GM19351 (cell line): Measurements from ENCODE around the gene RBMS1.
"Not testable (repeated sequence)": the region's sequence is repeated elsewhere in the genome, so short reads cannot be mapped to it uniquely, and the experiment has no call there.

Experiments used
- ATAC-seq: cut with Tn5 transposase; IDR thresholded peaks from one replicate; pipeline ENCODE4 v1.9.1; 2021; ENCODE audit warnings: mild to moderate bottlenecking, moderate library complexity; ENCODE audit not compliant: unreplicated experiment

The RBMS1 gene

GRCh38 chr2:160473468-160474318 lies 19.9 kb downstream of the RBMS1 start:
- no peak for ATAC-seq

GRCh38 chr2:160472839-160473251 lies 20.8 kb downstream of the RBMS1 start:
- no peak for ATAC-seq

GRCh38 chr2:160471950-160472349 lies 21.7 kb downstream of the RBMS1 start:
- ATAC-seq = no peak

GRCh38 chr2:160469621-160470204 lies 23.9 kb downstream of the RBMS1 start:
- ATAC-seq = no peak

DNA sequence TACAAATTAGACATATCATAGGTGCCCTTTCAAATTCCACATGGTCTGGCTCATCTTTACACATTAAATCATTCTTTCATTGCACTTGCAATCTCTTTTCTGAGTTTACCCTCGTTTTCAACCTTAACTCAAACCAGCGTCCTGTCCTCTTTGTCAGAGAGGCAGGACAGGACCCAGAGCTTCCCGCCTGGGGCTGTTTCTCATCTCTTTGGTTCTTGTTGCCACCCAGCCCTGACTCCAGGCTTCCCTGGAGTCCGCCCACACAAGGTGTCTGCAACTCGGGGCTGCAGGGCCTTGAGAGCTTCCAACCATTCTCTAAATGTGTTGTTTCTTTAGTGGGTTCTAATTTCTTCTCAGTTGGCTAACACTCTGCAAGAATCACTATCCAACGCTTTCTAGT lies 24.4 kb downstream of the RBMS1 start:
- ATAC-seq = no peak

GRCh38 chr2:160467086-160467485 lies 26.5 kb downstream of the RBMS1 start:
- no peak for ATAC-seq

- ATAC-seq = no peak
Observed at GRCh38 chr2:160465406-160465805, 28.2 kb downstream of the RBMS1 start.

DNA sequence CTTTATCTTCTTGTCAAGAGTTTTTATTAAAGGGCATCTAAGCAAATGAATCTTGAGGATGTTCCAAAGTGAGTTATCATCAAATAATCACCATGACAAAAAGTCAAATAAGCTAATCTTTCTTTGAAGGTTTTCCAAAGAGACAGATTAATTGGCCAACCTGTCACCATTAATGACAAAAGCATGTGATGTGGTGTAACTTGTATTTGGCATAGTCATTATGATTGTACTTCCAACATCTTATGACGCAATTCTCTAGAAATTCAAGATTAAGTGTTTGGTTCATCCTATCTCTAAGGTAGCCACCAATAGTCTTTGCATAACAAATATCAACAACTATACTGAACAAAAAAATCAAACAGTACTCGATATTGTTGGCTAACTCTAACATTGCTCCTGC lies 28.6 kb downstream of the RBMS1 start:
- no peak for ATAC-seq

GRCh38 chr2:160464017-160464416 lies 29.6 kb downstream of the RBMS1 start:
- ATAC-seq = no peak

- ATAC-seq = no peak
Observed at GRCh38 chr2:160463245-160463644, 30.4 kb downstream of the RBMS1 start.

DNA sequence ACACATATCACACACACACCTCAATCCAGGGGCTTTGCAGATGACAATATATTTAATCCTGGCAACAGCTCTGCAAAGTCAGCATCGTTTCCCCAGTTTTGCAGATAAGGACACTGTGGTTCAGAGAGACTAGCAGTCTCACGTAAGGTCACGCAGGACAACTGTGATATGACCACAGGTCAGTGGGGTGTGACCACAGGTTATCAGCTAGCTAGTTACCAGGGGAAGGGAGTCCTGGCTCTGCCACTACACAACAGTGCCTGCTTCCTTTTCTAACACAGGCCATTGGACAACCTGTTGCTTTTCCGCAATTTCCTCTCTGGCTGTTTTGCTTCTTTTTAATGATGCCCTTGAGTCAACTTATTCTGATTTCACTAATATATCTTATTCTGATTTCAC lies 33.3 kb downstream of the RBMS1 start:
- no peak for ATAC-seq

DNA sequence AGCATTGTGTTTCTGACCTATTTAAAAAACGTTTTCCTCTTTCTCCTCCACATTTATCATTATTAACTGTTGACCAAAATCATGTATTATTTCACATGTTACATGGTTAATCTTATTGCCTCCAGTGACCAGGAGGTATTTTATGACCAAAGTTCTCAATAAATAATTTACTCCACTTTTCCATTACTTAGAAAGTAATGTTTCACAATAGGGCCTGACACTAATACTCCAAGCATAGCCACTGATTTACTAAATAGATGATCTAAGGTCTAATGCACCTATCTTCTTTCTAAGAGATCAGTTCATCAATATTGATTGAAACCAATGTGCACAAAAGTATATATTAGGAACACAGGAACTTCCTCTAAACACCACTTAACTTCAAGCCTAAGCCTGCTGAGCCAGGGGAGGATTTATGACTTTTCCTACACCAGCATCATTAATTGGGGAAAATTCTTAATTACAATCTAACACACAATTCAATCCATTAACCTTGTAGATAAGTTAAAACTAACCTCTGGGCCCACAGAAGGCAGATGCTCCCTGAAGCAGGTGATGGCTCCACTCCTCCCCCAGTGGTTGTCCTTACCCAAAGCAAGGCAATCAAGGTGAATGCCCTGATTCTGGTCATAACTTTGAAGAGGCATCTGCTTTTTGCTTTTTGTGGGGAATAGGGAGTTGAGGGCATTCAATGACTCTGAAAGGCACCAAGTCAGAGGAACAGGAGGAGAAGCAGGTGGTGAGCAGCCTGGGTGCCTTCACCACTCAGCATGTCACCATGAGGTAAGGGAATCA lies 33.9 kb downstream of the RBMS1 start:
- no peak for ATAC-seq

DNA sequence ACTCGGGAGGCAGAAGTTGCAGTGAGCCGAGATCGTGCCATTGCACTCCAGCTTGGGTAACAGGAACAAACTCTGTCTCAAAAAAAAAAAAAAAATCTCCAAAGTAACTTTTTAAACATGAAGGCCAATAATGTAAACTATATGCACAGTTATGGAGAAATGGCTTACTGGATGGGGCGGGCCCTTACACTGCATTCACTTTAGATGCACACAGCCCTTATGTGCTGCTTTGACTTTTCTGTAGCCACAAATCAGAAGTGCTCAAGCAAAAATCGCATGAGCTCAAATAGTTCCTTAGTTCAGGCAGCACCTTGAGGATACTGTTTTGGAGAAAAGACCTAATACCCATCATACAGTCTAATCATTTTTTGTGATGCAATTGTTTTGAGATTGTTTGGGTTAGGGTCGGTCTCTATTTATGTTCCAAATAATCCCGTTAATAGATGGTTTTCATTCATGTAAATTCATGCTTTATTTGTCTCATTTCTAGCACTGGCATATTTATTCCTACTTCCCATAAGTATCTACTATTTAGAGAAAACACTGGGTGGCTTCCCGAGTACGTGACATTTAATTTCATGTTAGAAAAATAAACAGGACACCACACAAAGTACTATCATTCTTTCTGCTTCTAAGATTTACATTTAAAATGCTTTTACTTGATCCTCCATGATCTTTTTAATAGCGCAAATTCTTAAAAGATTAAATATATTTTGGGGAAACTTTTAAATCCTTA lies 34.7 kb downstream of the RBMS1 start:
- no peak for ATAC-seq

- no peak for ATAC-seq
Observed at GRCh38 chr2:160457588-160457987, 36.0 kb downstream of the RBMS1 start.

DNA sequence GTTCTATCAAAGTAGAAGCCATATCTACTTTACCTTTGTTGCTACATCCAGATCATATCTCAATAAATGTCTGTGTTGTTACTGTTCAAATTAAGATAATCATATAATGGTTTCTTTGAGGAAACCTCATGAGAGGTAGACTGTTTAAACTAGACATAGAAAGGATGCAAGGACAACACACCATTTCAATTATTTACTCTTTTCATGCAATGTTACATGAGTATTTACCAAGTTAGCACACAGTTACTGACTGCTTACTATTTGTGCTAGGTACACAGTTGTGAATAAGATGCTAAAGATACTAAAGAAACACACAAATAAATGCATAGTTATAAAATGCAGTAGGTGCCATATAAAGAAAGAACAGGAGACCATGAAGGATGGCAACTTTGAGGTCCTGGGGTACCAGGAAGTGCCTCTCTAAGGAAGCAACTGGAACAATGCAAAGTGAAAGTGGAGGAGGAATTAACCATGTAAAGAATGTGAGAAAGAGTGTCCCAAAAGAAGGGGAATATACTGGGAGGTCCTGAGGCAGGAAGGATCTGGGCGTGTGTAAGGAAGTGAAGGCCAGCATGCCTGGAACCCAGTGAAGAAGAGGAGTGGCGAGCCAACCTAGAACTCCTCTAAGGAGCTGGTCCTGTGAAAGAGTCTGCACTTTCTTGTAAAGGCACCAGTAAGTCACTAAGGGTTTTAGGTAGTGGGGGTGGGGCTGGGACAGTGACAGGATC lies 39.4 kb downstream of the RBMS1 start:
- no peak for ATAC-seq

DNA sequence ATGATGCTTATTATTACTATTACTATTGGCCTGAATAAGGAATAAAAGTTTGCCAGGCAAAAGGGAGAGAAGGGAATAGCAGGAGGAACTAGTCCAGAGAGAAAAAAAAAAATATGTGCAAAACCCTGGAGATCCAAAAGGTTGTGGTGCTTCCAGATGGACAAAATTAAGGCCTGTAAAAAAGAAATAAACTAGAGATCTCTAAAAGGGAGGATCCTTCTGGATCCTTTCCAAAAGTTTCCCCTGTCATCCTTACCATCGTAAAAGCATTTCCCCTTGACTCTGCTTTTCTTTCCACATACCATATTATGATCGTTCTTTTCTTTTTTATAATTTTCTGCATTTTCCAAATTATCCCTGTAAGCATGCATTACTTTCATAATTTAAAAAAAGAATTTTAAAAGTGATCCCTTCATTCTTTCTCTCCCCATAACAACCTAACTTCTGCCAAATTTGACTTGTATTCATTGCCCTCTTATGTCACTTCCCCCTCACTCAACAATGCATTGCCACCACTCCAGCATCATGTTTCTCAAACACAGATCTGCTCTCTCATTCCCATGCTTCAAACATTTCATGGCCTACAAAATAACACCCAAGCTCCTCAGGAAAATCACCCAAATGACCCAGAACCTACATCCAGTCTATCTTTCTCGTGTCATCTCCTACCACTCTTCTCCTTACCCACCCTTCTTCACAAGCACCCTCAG lies 40.3 kb downstream of the RBMS1 start:
- no peak for ATAC-seq

DNA sequence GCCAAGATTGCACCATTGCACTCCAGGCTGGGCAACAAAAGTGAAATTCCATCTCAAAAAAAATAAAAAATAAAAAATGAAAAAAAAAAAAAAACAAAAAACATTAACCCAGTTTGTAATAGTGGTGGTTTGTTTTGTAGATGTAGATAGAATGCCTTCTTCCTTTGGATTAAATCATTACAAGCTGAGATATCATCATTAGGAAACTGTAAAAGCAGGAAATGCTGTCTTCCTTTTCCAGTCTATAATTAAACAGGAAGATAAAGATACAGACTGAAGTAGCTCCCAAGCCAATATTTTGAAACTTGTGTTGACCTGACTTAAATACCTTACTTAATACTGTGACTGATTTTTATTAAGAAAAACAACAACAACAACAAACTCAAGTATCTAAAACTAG lies 43.1 kb downstream of the RBMS1 start:
- ATAC-seq = no peak

- not testable (repeated sequence) for ATAC-seq
Observed at GRCh38 chr2:160448821-160449220, 44.8 kb downstream of the RBMS1 start.

- ATAC-seq = no peak
Observed at GRCh38 chr2:160445673-160446072, 47.9 kb downstream of the RBMS1 start.

GRCh38 chr2:160442603-160443002 lies 51.0 kb downstream of the RBMS1 start:
- ATAC-seq = no peak
